WTC11 (cell line): ENCODE measurements around the gene TTLL5.

Experiments
- ATF3 ChIP-seq: sonication (generic); formaldehyde crosslinking; conservative IDR thresholded peaks from 2 replicates; pipeline ENCODE4 v1.8.1; 2022; ENCODE audit warnings: mild to moderate bottlenecking, missing genetic modification reagents
- CTCF ChIP-seq: fragments of 200-600 bp; IDR thresholded peaks from 2 replicates; pipeline ENCODE4 v1.8.0; 2022; ENCODE audit warnings: antibody characterized with exemption
- JUN ChIP-seq: sonication (generic); formaldehyde crosslinking; IDR thresholded peaks from 2 replicates; pipeline ENCODE4 v1.8.0; 2023; ENCODE audit warnings: mild to moderate bottlenecking, missing genetic modification reagents
- NFYB ChIP-seq: sonication (generic); formaldehyde crosslinking; conservative IDR thresholded peaks from 2 replicates; pipeline ENCODE4 v1.8.0; 2022; ENCODE audit warnings: low read depth, missing genetic modification reagents
- NR2C2 ChIP-seq: sonication (generic); formaldehyde crosslinking; IDR thresholded peaks from 2 replicates; pipeline ENCODE4 v1.8.0; 2022; ENCODE audit warnings: mild to moderate bottlenecking, missing genetic modification reagents
- ZMAT4 ChIP-seq: fragments of 250-450 bp; sonication (Bioruptor Pico); IDR thresholded peaks from 2 replicates; pipeline ENCODE4 v1.9.0; 2021; ENCODE audit warnings: mild to moderate bottlenecking
- ZNF121 ChIP-seq: sonication (generic); formaldehyde crosslinking; IDR thresholded peaks from 2 replicates; pipeline ENCODE4 v1.8.0; 2023; ENCODE audit warnings: missing genetic modification reagents
- ZNF317 ChIP-seq: sonication (generic); formaldehyde crosslinking; IDR thresholded peaks from 2 replicates; pipeline ENCODE4 v1.8.1; 2023; ENCODE audit warnings: low read depth, mild to moderate bottlenecking, moderate library complexity, missing genetic modification reagents, borderline replicate concordance
- TF ChIP-seq, protein P1 (sequence below): sonication (generic); formaldehyde crosslinking; IDR thresholded peaks from 2 replicates; pipeline ENCODE4 v1.8.1; 2022; ENCODE audit warnings: mild to moderate bottlenecking, missing genetic modification reagents, moderate library complexity, borderline replicate concordance

- TF ChIP-seq, protein P1, sequence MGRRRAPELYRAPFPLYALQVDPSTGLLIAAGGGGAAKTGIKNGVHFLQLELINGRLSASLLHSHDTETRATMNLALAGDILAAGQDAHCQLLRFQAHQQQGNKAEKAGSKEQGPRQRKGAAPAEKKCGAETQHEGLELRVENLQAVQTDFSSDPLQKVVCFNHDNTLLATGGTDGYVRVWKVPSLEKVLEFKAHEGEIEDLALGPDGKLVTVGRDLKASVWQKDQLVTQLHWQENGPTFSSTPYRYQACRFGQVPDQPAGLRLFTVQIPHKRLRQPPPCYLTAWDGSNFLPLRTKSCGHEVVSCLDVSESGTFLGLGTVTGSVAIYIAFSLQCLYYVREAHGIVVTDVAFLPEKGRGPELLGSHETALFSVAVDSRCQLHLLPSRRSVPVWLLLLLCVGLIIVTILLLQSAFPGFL, result no peak
- TF ChIP-seq NR2C2 (no peak), NFYB (CRISPR knock-in tag) (no peak), JUN (CRISPR knock-in tag) (no peak), CTCF (no peak), ZNF121 (no peak), ATF3 (CRISPR knock-in tag) (no peak), ZNF317 (CRISPR knock-in tag) (no peak), ZMAT4 (CRISPR knock-in tag) (no peak)
These were observed 151.6 kb downstream of the TTLL5 start for GRCh38 chr14:75812622-75813021.
